Naive thymus-derived CD8-positive, alpha-beta T cell (primary cell): Measurements from ENCODE around the gene ULK1. TPM values are rescaled to one million over a fixed set of nuclear protein-coding genes. Genes with fewer than 3 reads are reported as not detected.
"Not testable (repeated sequence)": the region's sequence is repeated elsewhere in the genome, so short reads cannot be mapped to it uniquely, and the experiment has no call there.

Experiments used
- ATAC-seq, 2 donors: fragments of 150-1000 bp; cut with Tn5 transposase in 1 of 2; sonication (Bioruptor Pico), chemical (Tn5 transposase) in 1 of 2; 1 replicate in 1 of 2; 2 replicates in 1 of 2; pipeline ENCODE4 v1.10.0; 2021; ENCODE audit warnings: mild to moderate bottlenecking in 2 of 2, moderate library complexity in 2 of 2
- POLR2A ChIA-PET: fragments of 350-600 bp; sonication (Branson Sonifier 250); formaldehyde crosslinking; loops from one replicate; lab custom pipeline; 2021; ENCODE audit warnings: antibody characterized with exemption; lab: Charles Lee
- DNase-seq, 10 donors: peaks; one replicate each; pipeline versions ENCODE4 v3.0.0 to v3.0.0-alpha.2; 2020 to 2022
- H3K27ac Mint-ChIP-seq, 10 donors: one replicate each; pipeline ENCODE4 v1.8.0; 2020 to 2022; ENCODE audit warnings: mild to moderate bottlenecking in 10 of 10, mixed read lengths in 10 of 10, moderate library complexity in 4 of 10, inconsistent platforms in 1 of 10
- H3K27me3 Mint-ChIP-seq, 5 donors: one replicate each; pipeline ENCODE4 v1.8.0; 2021 to 2022; ENCODE audit warnings: mixed read lengths in 5 of 5
- H3K36me3 Mint-ChIP-seq, 3 donors: one replicate each; pipeline ENCODE4 v1.8.0; 2020 to 2022; ENCODE audit warnings: mixed read lengths in 3 of 3, mild to moderate bottlenecking in 2 of 3, inconsistent platforms in 1 of 3
- H3K4me1 Mint-ChIP-seq, 4 donors: one replicate each; pipeline ENCODE4 v1.8.0; 2021 to 2022; ENCODE audit warnings: mixed read lengths in 4 of 4
- H3K4me3 Mint-ChIP-seq, 10 donors: one replicate each; pipeline ENCODE4 v1.8.0; 2020 to 2022; ENCODE audit warnings: mild to moderate bottlenecking in 10 of 10, mixed read lengths in 10 of 10, moderate library complexity in 6 of 10, inconsistent platforms in 1 of 10
- H3K9me3 Mint-ChIP-seq, 9 donors: one replicate each; pipeline ENCODE4 v1.8.0; 2020 to 2022; ENCODE audit warnings: mixed read lengths in 9 of 9, mild to moderate bottlenecking in 3 of 9, inconsistent platforms in 1 of 9, moderate library complexity in 1 of 9
- polyA plus RNA-seq, 3 donors: library from polyadenylated mRNA; unstranded; fragments of 300-500 nt; fragmentation: Illumina TruSeq; gene quantifications; one replicate each; pipeline ENCODE4 v1.2.3, GENCODE V29; 2021
- total RNA-seq, 8 experiments: library from RNA in 2 of 8; stranded (reverse) in 2 of 8; gene quantifications; one replicate each; pipeline ENCODE4 v1.2.3 and lab custom pipeline; 2021 to 2026

Gene ULK1
- total and polyA plus RNA-seq, 5 experiments from 2014 or later, result 0.43 to 54.4 (median 0.76) TPM

DNA sequence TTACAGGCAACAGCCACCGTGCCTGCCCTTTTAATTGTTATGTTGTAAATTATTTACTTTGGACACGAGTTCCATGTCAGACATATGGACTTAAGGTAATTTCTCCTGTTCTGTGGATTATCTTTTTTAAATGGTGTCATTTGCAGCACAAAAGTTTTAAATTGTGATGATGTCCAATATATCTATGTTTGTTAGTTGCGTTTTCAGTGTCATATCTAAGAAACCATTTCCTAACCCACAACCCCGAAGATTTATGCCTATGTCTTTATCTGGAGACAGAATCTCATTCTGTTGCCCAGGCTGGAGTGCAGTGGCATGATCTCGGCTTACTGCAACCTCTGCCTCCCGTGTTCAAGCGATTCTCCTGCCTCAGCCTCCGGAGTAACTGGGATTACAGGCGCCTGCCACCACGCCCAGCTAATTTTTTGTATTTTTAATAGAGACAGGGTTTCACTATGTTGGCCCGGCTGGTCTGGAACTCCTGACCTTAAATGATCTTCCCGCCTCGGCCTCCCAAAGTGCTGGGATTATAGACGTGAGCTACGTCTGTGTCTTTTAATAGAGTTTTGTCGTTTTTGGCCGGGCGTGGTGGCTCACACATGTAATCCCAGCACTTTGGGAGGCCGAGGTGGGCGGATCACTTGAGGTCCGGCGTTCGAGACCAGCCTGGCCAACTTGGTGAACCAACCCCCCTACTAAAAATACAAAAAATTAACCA lies 54.5 kb downstream of the ULK1 start:
- not testable (repeated sequence) for H3K27me3 Mint-ChIP-seq, ATAC-seq, H3K9me3 Mint-ChIP-seq
- Mint-ChIP-seq H3K4me3 (peak overlapping the region; percentile 64 to 89 (median 82)), H3K36me3 (peaks cover 0 to 12% (median 9%) of the 10 kb centered on the region in 3 donors), H3K27ac (peak overlapping the region; percentile 76 to 96 (median 93)), H3K4me1 (peaks cover 18 to 50% (median 36%) of the 10 kb centered on the region in 4 donors)
- DNase-seq, result peak in 3 of 10 donors; percentile 14 to 29 (median 28)
- POLR2A ChIA-PET, result interaction anchor here (0.6 to 3.3 kb wide), 6 partner anchors 10 to 238 kb away, joined by 3 to 42 read pairs (median 7); partner anchors contain the start of genes PUS1 and SFSWAP

DNA sequence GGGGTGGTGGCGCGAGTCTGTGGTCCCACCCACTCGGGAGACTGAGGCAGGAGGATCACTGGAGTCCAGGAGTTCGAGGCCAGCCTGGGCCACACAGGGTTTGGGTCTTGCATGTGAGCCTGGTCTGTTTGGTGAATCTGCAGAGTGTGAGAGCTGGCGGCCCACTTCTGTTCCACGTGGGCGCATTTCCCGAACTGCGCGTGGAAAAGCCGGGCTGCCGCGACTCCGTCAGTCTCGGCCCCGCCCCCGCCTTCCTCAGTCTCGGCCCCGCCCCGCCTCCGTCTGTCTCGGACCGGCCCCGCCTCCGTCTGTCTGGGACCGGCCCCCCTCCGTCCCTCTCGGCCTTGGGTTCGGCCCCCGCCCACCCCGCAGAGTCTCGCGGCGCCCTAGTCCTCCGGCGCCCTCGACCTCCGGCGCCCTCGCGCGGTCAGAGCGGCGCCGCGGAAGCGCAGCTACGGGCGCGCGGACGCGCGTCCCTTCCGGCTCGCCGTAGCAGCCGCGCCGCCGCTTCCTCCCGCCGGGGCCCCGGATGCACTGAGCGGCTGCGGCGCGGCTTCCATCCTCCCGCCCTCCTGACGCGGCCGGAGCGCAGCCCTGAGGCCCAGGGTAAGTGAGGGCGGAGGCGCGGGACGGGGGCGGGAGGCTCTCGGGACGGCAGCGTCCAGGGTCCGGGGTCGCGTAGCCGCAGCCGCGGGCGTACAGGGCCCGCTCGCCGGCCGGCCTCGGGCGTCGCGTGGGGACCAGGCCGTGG lies 55.2 kb downstream of the ULK1 start, which contains the start of gene EP400:
Gene EP400, plus strand, starts transcription at position 512 of the 751 bp plus-strand sequence. CDS start 10,678 bp downstream, outside the sequence.
- Mint-ChIP-seq H3K9me3 (no peaks in the 10 kb centered on the region), H3K4me3 (peak within 1 kb of the TSS; percentile 83 to 95 (median 90)), H3K4me1 (peaks cover 18 to 54% (median 37%) of the 10 kb centered on the region in 4 donors), H3K27me3 (no peaks in the 10 kb centered on the region), H3K27ac (peak within 1 kb of the TSS; percentile 86 to 96 (median 93)), H3K36me3 (peaks cover 0 to 8% (median 4%) of the 10 kb centered on the region in 3 donors)
- POLR2A ChIA-PET, result interaction anchor here (0.5 to 3.3 kb wide), 6 partner anchors 14 to 239 kb away, joined by 3 to 42 read pairs (median 7); partner anchors contain the start of genes PUS1 and SFSWAP
- DNase-seq (peak; percentile 79 to 96 (median 89)), ATAC-seq (peak; percentile 89 to 91)

DNA sequence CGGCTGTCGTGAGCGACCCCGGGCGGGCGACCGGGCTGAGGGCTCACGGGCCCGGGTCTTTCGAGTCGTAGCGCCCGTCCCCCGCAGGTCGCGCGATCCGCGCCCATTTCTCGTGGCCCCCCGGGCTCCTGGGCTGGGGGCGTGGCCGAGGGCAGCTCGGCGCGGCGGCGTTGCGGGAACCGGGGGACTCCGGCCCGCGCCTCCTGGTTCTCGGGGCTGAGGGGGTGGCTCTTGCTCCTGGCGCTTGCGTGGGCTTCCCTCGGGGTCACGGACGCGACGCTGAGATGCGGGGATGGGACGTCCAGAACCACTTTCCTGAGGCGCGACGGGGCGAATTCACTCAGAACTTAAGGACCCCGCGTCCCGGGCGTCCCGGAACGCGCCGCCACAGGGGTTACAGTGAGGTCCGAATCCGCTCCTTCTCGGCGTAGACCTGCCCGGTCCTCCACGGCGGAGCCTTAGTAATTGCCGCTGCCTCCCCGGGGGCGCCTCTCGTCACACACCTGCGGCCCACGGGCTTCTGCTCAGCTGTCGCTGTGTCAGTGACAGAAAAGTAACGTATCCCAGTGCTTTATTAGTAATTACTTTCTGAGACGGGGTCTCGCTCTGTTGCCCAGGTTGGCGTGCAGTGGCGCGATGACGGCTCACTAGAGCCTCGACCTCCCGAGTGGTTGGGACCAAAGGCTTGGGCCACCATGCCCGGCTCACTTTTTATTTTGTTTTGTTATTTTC lies 55.9 kb downstream of the ULK1 start:
- peak overlapping the region; percentile 77 to 95 (median 92) for H3K27ac Mint-ChIP-seq
- ATAC-seq, result peak; percentile 22 to 33
- H3K36me3 Mint-ChIP-seq, result peaks cover 0 to 5% (median 0%) of the 10 kb centered on the region in 3 donors
- peak overlapping the region; percentile 83 to 95 (median 90) for H3K4me3 Mint-ChIP-seq
- H3K27me3 Mint-ChIP-seq, result no peaks in the 10 kb centered on the region
- peak in 7 of 10 donors; percentile 11 to 52 (median 34) for DNase-seq
- POLR2A ChIA-PET, result interaction anchor here (0.5 to 3.3 kb wide), 3 partner anchors 13 to 50 kb away, joined by 3 to 42 read pairs (median 6); partner anchors contain the start of gene PUS1
- no peaks in the 10 kb centered on the region for H3K9me3 Mint-ChIP-seq
- peaks cover 18 to 58% (median 38%) of the 10 kb centered on the region in 4 donors for H3K4me1 Mint-ChIP-seq

DNA sequence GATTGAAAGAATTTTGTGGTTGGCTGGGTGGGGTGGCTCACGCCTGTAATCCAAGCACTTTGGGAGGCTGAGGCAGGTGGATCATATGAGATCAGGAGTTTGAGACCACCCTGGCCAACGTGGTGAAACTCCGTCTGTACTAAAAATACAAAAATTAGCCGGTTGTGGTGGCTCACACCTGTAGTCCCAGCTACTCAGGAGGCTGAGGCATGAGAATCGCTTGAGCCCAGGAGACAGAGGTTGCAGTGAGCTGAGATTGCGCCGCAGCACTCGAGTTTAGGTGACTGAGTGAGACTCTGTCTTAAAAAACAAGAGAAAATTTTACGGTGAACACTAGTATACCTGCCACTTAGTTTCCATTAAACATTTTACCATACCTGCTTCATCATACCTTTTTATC lies 59.4 kb downstream of the ULK1 start:
- H3K27ac Mint-ChIP-seq, result peak overlapping the region in 1 of 10 donors; percentile 40
- H3K4me3 Mint-ChIP-seq, result peak overlapping the region in 1 of 10 donors; percentile 26
- not testable (repeated sequence) for DNase-seq

DNA sequence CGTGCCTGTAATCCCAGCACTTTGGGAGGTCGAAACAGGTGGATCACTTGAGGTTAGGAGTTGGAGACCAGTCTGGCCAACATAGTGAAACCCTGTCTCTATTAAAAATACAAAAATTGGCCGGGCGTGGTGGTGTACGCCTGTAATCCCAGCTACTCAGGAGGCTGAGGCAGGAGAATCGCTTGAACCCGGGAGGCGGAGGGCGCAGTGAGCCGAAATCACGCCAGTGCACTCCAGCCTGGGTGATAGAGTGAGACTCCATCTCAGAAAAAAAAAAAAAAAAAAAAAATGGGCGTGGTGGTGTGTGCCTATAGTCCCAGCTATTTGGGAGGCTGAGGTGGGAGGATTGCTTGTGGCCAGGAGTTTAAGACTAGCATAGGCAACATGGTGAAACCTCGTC lies 60.0 kb downstream of the ULK1 start:
- peak overlapping the region in 2 of 10 donors; percentile 13 to 72 for H3K27ac Mint-ChIP-seq
- H3K9me3 Mint-ChIP-seq, POLR2A ChIA-PET: not testable (repeated sequence)

More for the DNA sequence above, 59.4 kb downstream of the ULK1 start:
- Mint-ChIP-seq H3K36me3 (peaks cover 0 to 13% (median 0%) of the 10 kb centered on the region in 3 donors), H3K4me1 (peaks cover 23 to 73% (median 49%) of the 10 kb centered on the region in 4 donors)
- POLR2A ChIA-PET, H3K9me3 Mint-ChIP-seq, H3K27me3 Mint-ChIP-seq, ATAC-seq: not testable (repeated sequence)

DNA sequence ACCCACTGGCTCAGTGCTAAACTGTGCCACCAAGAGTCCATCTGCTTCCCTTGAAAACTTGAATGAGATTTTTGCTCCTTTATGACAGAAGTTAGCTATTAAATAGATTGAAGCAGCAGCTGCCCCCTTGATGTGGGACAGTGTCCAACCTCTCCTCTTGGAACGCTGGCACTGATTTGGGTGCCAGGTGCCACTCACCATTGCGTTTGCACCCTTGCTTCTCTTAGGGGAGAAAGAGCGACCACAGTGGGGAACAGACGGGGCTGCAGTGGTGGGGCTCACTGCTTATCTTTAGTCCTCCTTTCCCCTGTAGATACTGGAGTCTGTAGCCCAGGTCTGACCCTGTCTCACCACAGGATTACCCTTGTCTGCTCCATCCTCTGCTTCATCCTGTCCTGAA lies 64.7 kb downstream of the ULK1 start:
- Mint-ChIP-seq H3K4me1 (peaks cover 31 to 73% (median 64%) of the 10 kb centered on the region in 4 donors), H3K4me3 (peak overlapping the region in 1 of 10 donors; percentile 25), H3K27me3 (no peaks in the 10 kb centered on the region), H3K27ac (peak overlapping the region in 8 of 10 donors; percentile 57 to 93 (median 72)), H3K9me3 (no peaks in the 10 kb centered on the region), H3K36me3 (peaks cover 0 to 31% (median 4%) of the 10 kb centered on the region in 3 donors)
- DNase-seq (no peak), ATAC-seq (no peak)
- POLR2A ChIA-PET, result interaction anchor here (0.7 kb wide), 1 partner anchor 14 kb away, joined by 3 read pairs; no protein-coding TSS in a partner anchor

More for the DNA sequence above, 60.0 kb downstream of the ULK1 start:
- H3K4me3 Mint-ChIP-seq, ATAC-seq, H3K27me3 Mint-ChIP-seq, DNase-seq: not testable (repeated sequence)
- Mint-ChIP-seq H3K36me3 (peaks cover 0 to 13% (median 0%) of the 10 kb centered on the region in 3 donors), H3K4me1 (peaks cover 29 to 73% (median 52%) of the 10 kb centered on the region in 4 donors)

DNA sequence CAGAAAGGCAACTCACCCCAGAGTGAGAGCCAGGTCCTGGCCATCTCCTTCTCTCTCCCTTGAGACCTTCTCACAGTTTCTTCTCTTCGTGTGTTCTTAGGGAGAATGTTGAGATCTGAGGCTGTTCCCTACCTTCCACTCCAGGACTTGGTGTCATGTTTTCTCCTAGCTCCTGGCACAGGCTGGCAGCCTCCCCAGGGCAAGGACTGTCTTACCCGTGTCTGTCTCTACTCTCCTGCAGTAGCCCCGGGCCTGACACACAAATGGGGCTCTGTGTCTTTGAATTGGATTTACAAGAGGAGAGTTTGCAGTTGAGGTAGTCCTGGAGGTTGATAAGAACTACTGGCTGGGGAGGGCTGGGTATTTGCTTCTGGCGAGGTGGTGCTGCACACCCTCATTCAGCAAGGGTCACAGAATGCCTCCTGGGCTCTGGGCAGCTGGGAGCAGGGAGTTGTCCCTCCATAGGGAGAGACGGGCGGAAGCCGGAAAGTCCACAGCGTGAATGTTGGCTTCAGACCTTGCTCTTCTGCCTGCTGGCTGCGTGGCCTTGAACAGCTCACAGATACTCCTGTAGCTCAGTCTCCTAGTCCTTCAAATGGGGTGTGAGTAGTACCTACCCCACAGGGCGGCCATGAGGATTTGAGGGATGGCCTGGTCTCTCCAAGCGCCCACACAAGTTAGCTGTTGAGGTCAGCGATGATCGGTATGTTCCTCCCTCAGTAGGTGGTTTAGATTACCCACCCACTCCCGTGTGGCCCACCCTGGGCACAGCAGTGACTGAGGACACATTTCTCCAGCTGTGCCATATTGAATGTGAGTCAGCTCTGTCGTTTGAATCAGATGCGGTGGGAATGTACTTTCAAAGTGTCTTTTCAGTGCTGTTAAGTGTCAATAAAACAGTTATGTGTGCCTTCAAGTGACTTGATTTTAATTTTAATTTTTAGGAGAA lies 65.5 kb downstream of the ULK1 start:
- peaks cover 0 to 33% (median 4%) of the 10 kb centered on the region in 3 donors for H3K36me3 Mint-ChIP-seq
- POLR2A ChIA-PET, result interaction anchor here (0.6 kb wide), 1 partner anchor 800 kb away, joined by 4 read pairs; no protein-coding TSS in a partner anchor
- H3K27me3 Mint-ChIP-seq, result no peaks in the 10 kb centered on the region
- peak overlapping the region in 2 of 10 donors; percentile 25 to 48 for H3K4me3 Mint-ChIP-seq
- peaks cover 34 to 77% (median 67%) of the 10 kb centered on the region in 4 donors for H3K4me1 Mint-ChIP-seq
- ATAC-seq (no peak), DNase-seq (no peak)
- no peaks in the 10 kb centered on the region for H3K9me3 Mint-ChIP-seq
- H3K27ac Mint-ChIP-seq, result peak overlapping the region in 8 of 10 donors; percentile 3 to 89 (median 62)

DNA sequence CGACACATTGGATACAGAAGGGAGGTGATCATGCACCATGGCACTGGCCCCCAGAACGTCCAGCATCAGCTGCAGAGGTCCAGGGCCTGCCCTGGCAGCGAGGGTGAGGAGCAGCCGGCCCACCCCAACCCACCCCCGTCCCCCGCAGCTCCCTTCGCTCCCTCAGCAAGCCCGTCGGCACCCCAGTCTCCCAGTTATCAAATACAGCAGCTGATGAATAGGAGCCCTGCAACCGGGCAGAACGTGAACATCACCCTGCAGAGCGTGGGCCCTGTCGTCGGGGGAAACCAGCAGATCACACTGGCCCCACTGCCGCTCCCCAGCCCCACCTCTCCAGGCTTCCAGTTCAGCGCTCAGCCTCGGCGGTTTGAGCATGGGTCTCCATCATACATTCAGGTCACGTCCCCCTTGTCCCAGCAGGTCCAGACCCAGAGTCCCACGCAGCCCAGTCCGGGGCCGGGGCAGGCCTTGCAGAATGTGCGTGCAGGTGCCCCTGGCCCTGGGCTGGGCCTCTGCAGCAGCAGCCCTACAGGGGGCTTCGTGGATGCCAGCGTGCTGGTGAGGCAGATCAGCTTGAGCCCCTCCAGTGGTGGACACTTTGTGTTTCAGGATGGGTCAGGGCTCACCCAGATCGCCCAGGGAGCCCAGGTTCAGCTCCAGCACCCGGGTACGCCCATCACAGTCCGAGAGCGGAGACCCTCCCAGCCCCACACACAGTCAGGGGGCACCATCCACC lies 66.3 kb downstream of the ULK1 start:
- not testable (repeated sequence) for H3K27me3 Mint-ChIP-seq, H3K9me3 Mint-ChIP-seq, DNase-seq, ATAC-seq, H3K4me3 Mint-ChIP-seq
- H3K27ac Mint-ChIP-seq, result peak overlapping the region in 1 of 10 donors; percentile 28
- H3K36me3 Mint-ChIP-seq, result peaks cover 0 to 35% (median 4%) of the 10 kb centered on the region in 3 donors
- POLR2A ChIA-PET, result interaction anchor here (0.6 kb wide), 1 partner anchor 799 kb away, joined by 4 read pairs; no protein-coding TSS in a partner anchor
- H3K4me1 Mint-ChIP-seq, result peaks cover 38 to 79% (median 73%) of the 10 kb centered on the region in 4 donors

DNA sequence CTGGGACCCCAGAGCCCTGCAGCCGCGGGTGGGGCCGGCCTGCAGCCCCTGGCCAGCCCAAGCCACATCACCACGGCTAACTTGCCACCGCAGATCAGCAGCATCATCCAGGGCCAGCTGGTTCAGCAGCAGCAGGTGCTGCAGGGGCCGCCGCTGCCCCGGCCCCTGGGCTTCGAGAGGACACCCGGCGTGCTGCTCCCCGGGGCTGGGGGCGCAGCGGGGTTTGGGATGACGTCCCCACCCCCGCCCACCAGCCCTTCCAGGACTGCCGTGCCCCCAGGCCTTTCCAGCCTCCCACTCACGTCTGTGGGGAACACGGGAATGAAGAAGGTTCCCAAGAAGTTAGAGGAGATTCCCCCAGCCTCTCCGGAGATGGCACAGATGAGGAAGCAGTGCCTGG lies 66.9 kb downstream of the ULK1 start:
- H3K27ac Mint-ChIP-seq, result peak overlapping the region in 2 of 10 donors; percentile 74 to 79
- H3K4me3 Mint-ChIP-seq, ATAC-seq, H3K27me3 Mint-ChIP-seq, DNase-seq, H3K9me3 Mint-ChIP-seq, POLR2A ChIA-PET: not testable (repeated sequence)
- peaks cover 0 to 31% (median 4%) of the 10 kb centered on the region in 3 donors for H3K36me3 Mint-ChIP-seq
- peaks cover 34 to 74% (median 68%) of the 10 kb centered on the region in 4 donors for H3K4me1 Mint-ChIP-seq

DNA sequence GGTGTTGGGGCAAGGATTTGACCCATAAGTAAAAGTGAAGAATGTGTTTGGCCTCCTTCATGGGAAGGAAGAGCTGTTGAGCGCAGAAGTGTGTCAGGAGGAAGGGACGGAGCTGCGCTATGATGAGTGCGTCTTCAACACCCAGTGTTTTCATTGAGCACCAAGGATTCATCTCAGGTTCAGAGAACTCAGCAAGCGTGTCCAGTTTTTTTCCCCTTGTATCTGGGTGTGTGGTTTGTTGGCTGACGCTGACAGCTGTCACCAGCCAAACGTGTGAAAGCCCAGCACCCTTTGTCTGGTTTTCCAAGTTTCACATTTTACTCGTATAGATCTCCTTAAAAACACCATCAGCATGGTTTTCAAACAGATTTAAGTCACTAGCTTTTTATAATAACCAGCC lies 67.6 kb downstream of the ULK1 start:
- POLR2A ChIA-PET, result no interaction called here
- Mint-ChIP-seq H3K9me3 (no peaks in the 10 kb centered on the region), H3K4me1 (peaks cover 31 to 72% (median 62%) of the 10 kb centered on the region in 4 donors), H3K27ac (peak overlapping the region; percentile 13 to 86 (median 66)), H3K27me3 (no peaks in the 10 kb centered on the region), H3K4me3 (no peak overlapping the region), H3K36me3 (peaks cover 0 to 31% (median 4%) of the 10 kb centered on the region in 3 donors)
- DNase-seq (no peak), ATAC-seq (no peak)
